Frontal cortex (tissue), 4 donors: ENCODE results near the gene NHERF1. TPM values are rescaled to one million over a fixed set of nuclear protein-coding genes. Genes with fewer than 3 reads are reported as not detected.

ENCODE experiments used
- DNase-seq, 2 donors: peaks; one replicate each; pipeline ENCODE4 v3.0.0; 2012; ENCODE audit warnings: low spot score in 2 of 2
- FAIRE-seq: peaks from 2 replicates; lab custom pipeline; 2012; peaks lifted over from hg19 to GRCh38; lab: Jason Lieb, UNC
- total RNA-seq: library from RNA; depleted of rRNA; stranded (reverse); fragments of >200 nt; gene quantifications from one replicate; pipeline ENCODE4 v1.2.3, GENCODE V29; 2014
- donor health status: control.
- donor health status: control.
- donor health status: control.

Gene NHERF1
- total RNA-seq, 1 donor from 2014 or later, result 4.1 TPM

GRCh38 chr17:74801896-74802295, 53.5 kb downstream of the NHERF1 start:
- FAIRE-seq, result no peak

GRCh38 chr17:74803388-74803930, 55.0 kb downstream of the NHERF1 start:
- DNase-seq (no peak), FAIRE-seq (no peak)

More at GRCh38 chr17:74801896-74802295, 53.5 kb downstream of the NHERF1 start:
- no peak for DNase-seq

- FAIRE-seq, result no peak
- no peak for DNase-seq
Observed at GRCh38 chr17:74803971-74804370, 55.5 kb downstream of the NHERF1 start.

DNA sequence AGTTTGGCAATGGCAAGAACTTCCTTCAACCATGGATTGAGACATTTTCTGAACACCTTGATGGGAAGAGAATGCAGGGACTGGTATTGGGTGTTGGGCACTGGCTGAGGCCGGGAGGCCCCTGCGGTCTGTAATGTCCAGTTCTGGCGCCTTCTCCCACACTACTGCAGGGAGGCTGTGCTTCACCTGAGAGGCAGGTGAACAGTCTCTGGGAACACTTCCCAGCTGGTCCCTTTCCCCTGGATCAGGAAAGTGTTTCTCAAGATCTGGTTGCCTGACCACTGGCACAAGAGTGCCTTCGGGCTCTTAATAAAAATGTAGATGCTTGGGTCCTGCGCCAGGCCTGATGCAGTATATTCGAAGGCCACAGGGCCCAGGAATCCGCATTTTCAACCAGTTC, 56.3 kb downstream of the NHERF1 start:
- FAIRE-seq (no peak), DNase-seq (no peak)

DNA sequence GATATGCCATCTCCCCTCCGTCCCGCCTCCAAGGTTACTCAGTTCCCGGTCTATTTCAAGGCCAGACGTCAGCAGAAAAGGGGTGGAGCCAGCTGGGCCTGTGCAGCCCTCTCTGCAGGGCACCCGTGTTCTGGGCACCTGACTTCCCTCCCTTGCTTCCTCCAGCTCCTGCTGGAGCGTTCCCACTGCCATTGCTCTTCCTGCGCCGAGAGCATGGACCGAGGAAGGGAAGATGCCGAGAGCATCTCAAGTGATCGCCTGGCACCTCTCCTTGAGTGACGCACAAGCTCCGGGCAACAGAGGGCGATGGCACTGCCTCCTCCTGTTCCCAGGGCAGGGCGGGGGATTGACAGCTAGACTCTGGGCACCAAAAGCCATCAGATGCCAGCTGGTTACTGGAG, 57.2 kb downstream of the NHERF1 start:
- DNase-seq, result no peak

GRCh38 chr17:74806334-74806733, 57.9 kb downstream of the NHERF1 start:
- no peak for DNase-seq
- FAIRE-seq, result no peak

More for the DNA sequence above, 57.2 kb downstream of the NHERF1 start:
- FAIRE-seq, result no peak

- DNase-seq (no peak), FAIRE-seq (no peak)
Observed at GRCh38 chr17:74807441-74807840, 59.0 kb downstream of the NHERF1 start.

GRCh38 chr17:74807925-74808324, 59.5 kb downstream of the NHERF1 start:
- DNase-seq (no peak), FAIRE-seq (no peak)

- no peak for FAIRE-seq
Observed at GRCh38 chr17:74808714-74809430, 60.4 kb downstream of the NHERF1 start.

DNA sequence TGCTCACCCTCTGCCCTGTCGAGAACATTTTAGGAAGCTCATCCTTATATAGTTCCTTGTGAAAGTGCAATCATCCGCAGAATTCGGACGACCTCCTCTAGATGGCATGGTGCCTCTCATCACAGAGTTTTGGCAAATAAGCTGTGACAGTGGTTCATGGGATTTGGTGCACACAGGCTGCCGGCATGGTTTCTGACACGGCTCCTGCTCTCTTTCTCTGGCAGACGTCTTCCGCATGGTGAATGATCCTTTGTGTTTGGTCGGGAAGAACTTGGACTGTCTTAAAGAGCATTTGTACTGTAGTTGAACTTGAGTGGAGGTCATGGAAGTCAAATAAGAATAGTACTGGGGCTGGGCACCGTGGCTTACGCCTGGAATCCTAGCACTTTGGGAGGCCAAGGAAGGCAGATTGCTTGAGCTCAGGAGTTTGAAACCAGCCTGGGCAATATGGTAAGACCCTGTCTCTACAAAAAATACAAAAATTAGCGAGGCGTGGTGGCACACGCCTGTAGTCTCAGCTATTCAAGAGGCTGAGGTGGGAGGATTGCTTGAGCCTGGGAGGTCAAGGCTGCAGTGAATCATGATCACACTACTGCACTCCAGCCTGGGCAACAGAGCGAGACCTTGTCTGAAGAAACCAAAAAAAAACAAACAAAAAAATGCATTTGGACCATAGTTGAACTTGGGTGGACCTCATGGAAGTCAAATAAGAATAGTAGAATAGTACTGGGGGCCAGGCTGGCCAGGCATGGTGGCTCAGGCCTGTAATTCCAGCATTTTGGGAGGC, 62.5 kb downstream of the NHERF1 start:
- DNase-seq (peak in 1 of 2 donors; percentile 44), FAIRE-seq (no peak)

More at GRCh38 chr17:74808714-74809430, 60.4 kb downstream of the NHERF1 start:
- DNase-seq, result no peak

- no peak for DNase-seq
- no peak for FAIRE-seq
Observed at GRCh38 chr17:74812109-74813009, 63.9 kb downstream of the NHERF1 start.

GRCh38 chr17:74814453-74814852, 66.0 kb downstream of the NHERF1 start:
- FAIRE-seq (no peak), DNase-seq (no peak)

DNA sequence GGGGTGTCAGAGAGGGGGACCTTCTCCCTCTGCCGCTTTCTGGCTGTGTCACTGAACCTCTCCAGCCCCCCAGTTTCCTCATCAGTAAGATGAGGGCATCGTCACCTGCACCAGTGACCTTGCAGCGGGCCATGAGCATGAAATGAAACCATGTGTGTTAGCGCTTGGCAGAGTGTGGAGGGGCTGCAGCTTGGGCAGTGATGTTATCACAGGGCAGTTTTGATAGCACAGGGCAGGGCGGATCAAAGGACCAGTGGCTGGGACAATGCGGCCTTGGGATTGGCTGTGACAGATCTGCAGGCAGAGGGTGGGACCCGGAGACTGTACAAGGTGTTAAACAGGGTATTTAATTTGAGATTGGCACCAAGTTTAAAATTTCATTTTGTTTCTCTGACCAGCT, 66.6 kb downstream of the NHERF1 start:
- FAIRE-seq, result no peak
- no peak for DNase-seq

DNA sequence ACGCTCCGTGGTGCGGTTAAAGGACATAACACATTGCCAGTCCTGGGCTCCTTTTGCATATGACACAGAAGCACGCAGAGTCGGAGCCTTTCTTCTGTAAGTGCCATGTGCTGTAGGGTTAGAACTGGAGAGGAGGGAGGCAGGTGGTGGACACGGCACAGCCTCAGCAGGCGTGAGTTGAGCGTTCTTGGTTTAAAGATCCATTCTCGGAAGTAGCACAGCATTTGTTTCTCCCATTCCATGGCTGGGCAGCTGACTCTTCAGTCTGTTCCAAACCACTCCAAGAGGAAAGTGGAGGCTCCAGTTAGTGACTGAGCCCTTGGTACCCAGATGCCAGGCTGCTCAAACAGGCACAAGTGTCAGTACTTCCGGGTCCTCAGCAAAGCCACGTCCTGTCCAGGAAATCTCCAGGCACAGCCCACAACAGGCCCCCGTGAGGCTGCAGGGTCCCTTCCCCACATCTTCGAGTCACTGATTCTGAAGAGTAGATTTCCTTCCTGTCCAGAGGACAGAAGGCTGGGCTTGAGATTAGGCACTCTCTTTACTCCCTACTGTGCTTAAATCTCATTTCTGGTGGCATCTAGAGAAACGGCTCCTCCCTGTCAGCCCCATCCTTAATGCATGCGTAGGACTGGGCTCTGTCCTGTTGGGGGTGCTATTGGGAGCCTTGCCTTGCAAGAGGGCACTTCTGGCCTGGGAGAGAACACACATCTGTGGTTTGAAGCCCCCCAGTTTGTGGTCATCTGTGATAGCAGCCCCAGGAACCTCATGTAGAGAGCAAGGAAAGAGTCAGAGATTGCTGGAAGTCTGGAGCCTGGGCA, 67.3 kb downstream of the NHERF1 start:
- DNase-seq, result no peak
- FAIRE-seq, result no peak

- DNase-seq (no peak), FAIRE-seq (no peak)
Observed at GRCh38 chr17:74816905-74817620, 68.6 kb downstream of the NHERF1 start.

DNA sequence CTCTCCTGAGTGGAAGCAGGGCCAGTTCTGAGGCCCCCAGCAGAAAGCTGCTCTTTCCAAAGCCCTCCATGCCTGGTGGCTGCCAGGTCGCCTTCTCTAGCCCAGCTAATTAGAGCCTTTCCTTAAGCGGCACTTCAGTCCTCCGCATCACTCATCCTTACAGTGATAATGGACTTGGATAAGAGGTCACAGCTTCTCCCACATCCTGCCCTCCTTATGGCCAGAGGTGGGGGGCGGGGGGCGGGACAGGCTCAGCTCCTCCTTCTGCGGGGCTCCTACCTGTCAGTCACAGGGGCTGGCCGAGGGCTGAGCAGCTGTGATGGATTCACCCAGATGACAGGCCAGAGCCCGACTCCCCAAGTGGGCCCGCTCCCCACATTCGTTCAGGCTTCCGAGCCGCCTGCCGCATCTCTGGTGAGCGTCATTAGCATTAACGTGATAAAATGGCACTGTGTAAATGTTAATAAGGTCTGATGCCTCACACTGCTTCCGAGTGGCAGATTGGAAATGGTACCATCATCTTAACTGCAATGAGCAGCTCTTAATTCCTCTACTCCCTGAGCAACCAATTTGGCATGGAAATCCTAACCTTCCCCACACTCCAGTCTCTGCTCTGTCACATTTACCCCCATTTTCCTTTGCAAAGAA, 70.0 kb downstream of the NHERF1 start:
- DNase-seq, result no peak
- no peak for FAIRE-seq
